GM18517 (cell line): Measurements from ENCODE around the gene TSPAN17.

Experiments used
- ATAC-seq: cut with Tn5 transposase; IDR thresholded peaks from one replicate; pipeline ENCODE4 v1.9.1; 2021; ENCODE audit warnings: mild to moderate bottlenecking, moderate library complexity; ENCODE audit not compliant: unreplicated experiment

Gene TSPAN17

GRCh38 chr5:176702671-176703641 is 55.7 kb downstream of the TSPAN17 start:
- ATAC-seq = no peak

- no peak for ATAC-seq
These were observed 56.6 kb downstream of the TSPAN17 start for GRCh38 chr5:176703857-176704256.

- no peak for ATAC-seq
These were observed 57.1 kb downstream of the TSPAN17 start for GRCh38 chr5:176704355-176704754.

- ATAC-seq = no peak
These were observed 57.5 kb downstream of the TSPAN17 start for GRCh38 chr5:176704817-176705216.
